GM10248 (cell line): ENCODE results near the gene HOXD9.

Experiments used
- CTCF ChIA-PET: fragments of 300-600 bp; sonication (Branson Sonifier 250); formaldehyde crosslinking; extraction: SDS; loops from one replicate; lab custom pipeline; 2021; ENCODE audit warnings: antibody characterized with exemption; lab: Yijun Ruan, JAX
- POLR2A ChIA-PET: fragments of 350-650 bp; sonication (Branson Sonifier 250); formaldehyde crosslinking; extraction: SDS; loops from one replicate; lab custom pipeline; 2020; ENCODE audit warnings: antibody characterized with exemption; lab: Yijun Ruan, JAX
- DNase-seq: peaks from one replicate; pipeline ENCODE4 v3.0.0; 2012; ENCODE audit errors: extremely low spot score
- CTCF ChIP-seq: IDR thresholded peaks from 2 replicates; pipeline ENCODE4 v1.5.1; 2012; ENCODE audit warnings: mild to moderate bottlenecking, low read depth; ENCODE audit errors: extremely low read depth, missing control alignments, control extremely low read depth

The HOXD9 gene

GRCh38 chr2:176124947-176125771 is 2.6 kb downstream of the HOXD9 start:
- DNase-seq = no peak
- no peak for TF ChIP-seq CTCF
- ChIA-PET CTCF (interaction anchor here (0.6 to 4.2 kb wide), 12 partner anchors 11 to 1036 kb away, joined by 3 to 57 read pairs (median 6); no protein-coding TSS in a partner anchor), POLR2A (no interaction called here)

GRCh38 chr2:176125772-176126054 is 3.2 kb downstream of the HOXD9 start:
- DNase-seq = no peak
- CTCF ChIA-PET = interaction anchor here (1.0 to 4.2 kb wide), 13 partner anchors 12 to 1035 kb away, joined by 3 to 57 read pairs (median 7); no protein-coding TSS in a partner anchor
- no peak for TF ChIP-seq CTCF
- POLR2A ChIA-PET = no interaction called here

- peak; percentile 79 for TF ChIP-seq CTCF
- peak; percentile 50 for DNase-seq
- CTCF ChIA-PET = interaction anchor here (0.6 to 4.2 kb wide), 53 partner anchors 9 to 1416 kb away, joined by 3 to 57 read pairs (median 5); no protein-coding TSS in a partner anchor
- POLR2A ChIA-PET = no interaction called here
These were observed 4.6 kb downstream of the HOXD9 start for GRCh38 chr2:176126929-176127773.

DNA sequence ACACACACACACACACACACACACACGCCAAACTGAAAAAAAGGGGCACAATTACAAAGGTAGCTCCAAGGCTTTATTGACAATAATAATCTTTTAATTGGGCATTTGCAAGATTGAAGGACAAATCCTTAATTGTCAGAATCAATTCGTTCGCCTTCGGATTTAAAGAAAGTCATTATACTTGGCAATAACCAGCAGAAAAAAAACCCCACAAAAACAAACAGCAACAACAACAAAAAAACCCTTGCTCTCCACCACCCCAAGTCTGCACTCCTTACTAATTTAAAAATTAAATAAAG is 5.2 kb downstream of the HOXD9 start:
- TF ChIP-seq CTCF = no peak
- DNase-seq = no peak
- ChIA-PET POLR2A (no interaction called here), CTCF (interaction anchor here (0.8 to 4.2 kb wide), 34 partner anchors 9 to 1309 kb away, joined by 3 to 57 read pairs (median 5); no protein-coding TSS in a partner anchor)

DNA sequence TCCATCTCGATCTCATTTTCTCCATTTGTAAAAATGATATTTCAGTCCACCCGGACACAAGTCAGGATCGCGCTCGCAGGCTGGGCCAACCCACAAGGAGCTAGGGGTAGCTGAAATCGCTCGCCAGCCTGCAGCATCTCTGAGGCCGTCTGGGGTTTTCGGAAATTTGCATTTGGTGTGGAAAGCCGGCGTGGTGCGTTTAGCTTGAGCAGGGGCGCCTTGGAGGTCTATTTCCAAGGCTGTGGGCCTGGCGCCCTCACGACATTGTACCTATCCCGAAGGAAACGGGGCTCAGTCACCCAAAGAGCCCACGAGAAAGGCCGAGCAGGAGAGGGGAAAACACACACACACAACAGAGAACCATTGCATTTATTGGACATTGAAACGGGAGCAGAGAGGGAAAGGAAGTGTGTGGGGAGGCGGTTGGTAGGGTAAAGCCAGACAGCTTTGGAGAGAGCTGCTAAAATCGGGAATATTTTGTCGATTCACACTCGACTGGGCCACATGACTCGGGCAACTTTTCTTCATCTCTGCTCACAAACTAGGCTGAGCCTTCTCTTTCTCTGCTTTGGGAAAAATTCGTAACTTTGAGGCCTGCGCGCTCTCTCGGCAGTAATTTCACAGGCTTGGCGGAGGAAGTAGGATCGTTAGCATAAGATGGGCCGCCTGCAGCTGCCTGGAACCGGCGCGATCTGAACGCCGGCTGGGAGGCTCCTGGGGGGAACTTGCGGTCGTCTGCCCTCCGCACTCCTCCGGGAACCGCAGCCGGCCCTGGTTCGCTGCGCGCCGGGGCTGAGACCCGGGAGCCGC is 5.9 kb downstream of the HOXD9 start:
- CTCF ChIA-PET = interaction anchor here (0.8 to 4.2 kb wide), 16 partner anchors 12 to 1033 kb away, joined by 3 to 57 read pairs (median 10); no protein-coding TSS in a partner anchor
- no peak for DNase-seq
- TF ChIP-seq CTCF = no peak
- POLR2A ChIA-PET = no interaction called here
